GM12878 (cell line): ENCODE data around the gene ATXN7L1. TPM values are rescaled to one million over a fixed set of nuclear protein-coding genes. Genes with fewer than 3 reads are reported as not detected.

Source experiments
- ATAC-seq: fragments of 200-7000 bp; cut with Tn5 transposase; 3 replicates; pipeline ENCODE4 v1.9.1; 2020; ENCODE audit warnings: mild to moderate bottlenecking, moderate library complexity
- BruUV-seq: library from RNA; stranded (reverse); fragments of 400-500 nt; replicated peaks from 2 replicates; lab custom pipeline; 2021; lab: Mats Ljungman, UMichigan
- CTCF ChIA-PET: fragments of 300-600 bp; sonication (Branson Sonifier 250); formaldehyde crosslinking; extraction: SDS; loops from one replicate; lab custom pipeline; 2021; ENCODE audit warnings: inconsistent platforms; lab: Yijun Ruan, JAX
- POLR2A ChIA-PET: fragments of 350-600 bp; formaldehyde crosslinking; extraction: SDS; loops from one replicate; lab custom pipeline; 2021; ENCODE audit warnings: inconsistent platforms; lab: Charles Lee
- RAD21 ChIA-PET: fragments of 300-600 bp; sonication (Branson Sonifier 250); formaldehyde crosslinking; loops from one replicate; lab custom pipeline; 2023; ENCODE audit warnings: antibody characterized with exemption; ENCODE audit not compliant: unreplicated experiment; lab: Charles Lee
- SMC1A ChIA-PET: fragments of 300-600 bp; sonication (Branson Sonifier 250); formaldehyde crosslinking; loops from one replicate; lab custom pipeline; 2023; ENCODE audit not compliant: unreplicated experiment, uncharacterized antibody; lab: Charles Lee
- DNase-seq: peaks from one replicate; pipeline ENCODE4 v3.0.0-alpha.2; 2011; ENCODE audit warnings: low read depth, low spot score
- FAIRE-seq: peaks from 3 replicates; lab custom pipeline; 2011; peaks lifted over from hg19 to GRCh38; lab: Jason Lieb, UNC
- H2AFZ ChIP-seq: 2 replicates; pipeline ENCODE4 v1.6.0; 2011; ENCODE audit warnings: low read depth, low read length, control low read depth; ENCODE audit not compliant: control insufficient read depth
- H3K27ac ChIP-seq: 2 replicates; pipeline ENCODE4 v1.5.1; 2011; ENCODE audit warnings: control low read depth; ENCODE audit not compliant: control insufficient read depth, insufficient read depth
- H3K27me3 ChIP-seq, 2 experiments: replicated peaks in 1 of 2; 2 replicates each; pipeline versions ENCODE4 v1.6.0 to v1.6.1; 2011; ENCODE audit warnings: low read length in 1 of 2; ENCODE audit not compliant: control insufficient read depth in 2 of 2, insufficient read depth in 2 of 2
- H3K36me3 ChIP-seq, 2 experiments: 2 replicates each; pipeline ENCODE4 v1.5.1; 2011; ENCODE audit warnings: low read length in 1 of 2; ENCODE audit not compliant: control insufficient read depth in 2 of 2, insufficient read depth in 2 of 2
- H3K4me1 ChIP-seq: 2 replicates; pipeline ENCODE4 v1.6.1; 2011; ENCODE audit warnings: mild to moderate bottlenecking, low read length, moderate library complexity, mixed read lengths; ENCODE audit not compliant: control insufficient read depth, insufficient read depth
- H3K4me2 ChIP-seq: 2 replicates; pipeline ENCODE4 v1.6.0; 2011; ENCODE audit warnings: control low read depth; ENCODE audit not compliant: control insufficient read depth, insufficient read depth
- H3K4me3 ChIP-seq: fragments of 200-600 bp; sonication (generic); 2 replicates; pipeline ENCODE4 v1.5.1; 2016
- H3K79me2 ChIP-seq: 2 replicates; pipeline ENCODE4 v1.6.0; 2011; ENCODE audit warnings: low read length; ENCODE audit not compliant: control insufficient read depth, insufficient read depth
- H3K9ac ChIP-seq: 2 replicates; pipeline ENCODE4 v1.8.0; 2011; ENCODE audit warnings: low read length, control low read depth, mixed read lengths; ENCODE audit not compliant: control insufficient read depth, insufficient read depth
- H3K9me3 ChIP-seq: replicated peaks from 3 replicates; pipeline ENCODE4 v1.5.1; 2011; ENCODE audit warnings: mild to moderate bottlenecking, low read length; ENCODE audit not compliant: control insufficient read depth, insufficient read depth
- H4K20me1 ChIP-seq: 2 replicates; pipeline ENCODE4 v1.6.0; 2011; ENCODE audit not compliant: control insufficient read depth, insufficient read depth
- ATF2 ChIP-seq: IDR thresholded peaks from 2 replicates; pipeline ENCODE4 v1.6.1; 2012; ENCODE audit warnings: low read length, inconsistent platforms
- ATF7 ChIP-seq: fragments of 450-650 bp; IDR thresholded peaks from 2 replicates; pipeline ENCODE4 v1.6.1; 2016; ENCODE audit warnings: low read depth, mild to moderate bottlenecking
- BCL3 ChIP-seq: IDR thresholded peaks from 2 replicates; pipeline ENCODE4 v1.6.1; 2011; ENCODE audit warnings: borderline replicate concordance, low read depth, mild to moderate bottlenecking, moderate library complexity, low read length; ENCODE audit not compliant: insufficient read depth, poor library complexity, severe bottlenecking
- CBX5 ChIP-seq: sonication (generic); IDR thresholded peaks from 2 replicates; pipeline ENCODE4 v1.6.1; 2016; ENCODE audit warnings: low read depth, moderate library complexity, mild to moderate bottlenecking, inconsistent platforms
- CEBPB ChIP-seq, 2 experiments: fragments of 150-350 bp in 1 of 2; IDR thresholded peaks; 2 replicates each; pipeline ENCODE4 v1.6.1; 2012 to 2014; ENCODE audit warnings: low read depth in 2 of 2, low read length in 2 of 2, borderline replicate concordance in 1 of 2, inconsistent platforms in 1 of 2
- CHD4 ChIP-seq: fragments of 200-600 bp; sonication (generic); IDR thresholded peaks from 2 replicates; pipeline ENCODE4 v1.6.1; 2016; ENCODE audit warnings: mild to moderate bottlenecking
- CREB1 ChIP-seq: IDR thresholded peaks from 2 replicates; pipeline ENCODE4 v1.6.1; 2012; ENCODE audit warnings: low read depth, mild to moderate bottlenecking, inconsistent platforms
- DPF2 ChIP-seq: fragments of 450-650 bp; IDR thresholded peaks from 2 replicates; pipeline ENCODE4 v1.6.1; 2017; ENCODE audit warnings: mild to moderate bottlenecking
- FOXM1 ChIP-seq: IDR thresholded peaks from 2 replicates; pipeline ENCODE4 v1.6.1; 2012; ENCODE audit warnings: low read depth, mild to moderate bottlenecking, inconsistent platforms, low read length, moderate library complexity
- NRF1 ChIP-seq: conservative IDR thresholded peaks from 2 replicates; pipeline ENCODE4 v1.6.1; 2011; ENCODE audit warnings: mild to moderate bottlenecking, low read depth, low read length, improper control_type of control experiment
- PAX5 ChIP-seq: IDR thresholded peaks from 2 replicates; pipeline ENCODE4 v1.6.1; 2011; ENCODE audit warnings: low read depth, low read length, borderline replicate concordance
- PRDM15 ChIP-seq: fragments of 450-650 bp; formaldehyde crosslinking; IDR thresholded peaks from 2 replicates; pipeline ENCODE4 v1.4.0; 2020; ENCODE audit warnings: mild to moderate bottlenecking, moderate library complexity
- RAD51 ChIP-seq: fragments of 450-650 bp; IDR thresholded peaks from 2 replicates; pipeline ENCODE4 v1.6.1; 2016; ENCODE audit warnings: moderate library complexity, mild to moderate bottlenecking, inconsistent platforms
- SIX5 ChIP-seq: IDR thresholded peaks from 2 replicates; pipeline ENCODE4 v1.6.1; 2011; ENCODE audit warnings: mild to moderate bottlenecking, low read depth, low read length, moderate library complexity; ENCODE audit not compliant: severe bottlenecking
- SMC3 ChIP-seq: IDR thresholded peaks from 2 replicates; pipeline ENCODE4 v1.6.1; 2011; ENCODE audit warnings: low read length, improper control_type of control experiment, borderline replicate concordance
- SP1 ChIP-seq: IDR thresholded peaks from one replicate; pipeline ENCODE4 v1.6.1; 2011; ENCODE audit warnings: low read depth, low read length
- SPI1 ChIP-seq: IDR thresholded peaks from 2 replicates; pipeline ENCODE4 v1.6.1; 2011; ENCODE audit warnings: low read depth, mild to moderate bottlenecking, low read length, moderate library complexity, borderline replicate concordance; ENCODE audit not compliant: insufficient read depth
- SREBF1 ChIP-seq: IDR thresholded peaks from 2 replicates; pipeline ENCODE4 v1.6.1; 2012; ENCODE audit warnings: mild to moderate bottlenecking, low read length
- TCF12 ChIP-seq: IDR thresholded peaks from 2 replicates; pipeline ENCODE4 v1.6.1; 2011; ENCODE audit warnings: low read depth, mild to moderate bottlenecking, low read length
- ZNF622 ChIP-seq: fragments of 450-650 bp; IDR thresholded peaks from 2 replicates; pipeline ENCODE4 v1.6.1; 2017; ENCODE audit warnings: mild to moderate bottlenecking, inconsistent platforms
- WGBS: methylation state at CpG from one replicate; pipeline ENCODE4 v1.1.6; 2016; ENCODE audit warnings: low lambda C conversion rate; ENCODE audit not compliant: insufficient replicate concordance, insufficient coverage; ENCODE audit errors: missing lambda C conversion rate; 5-methylcytosine and 5-hydroxymethylcytosine counted together
- in situ Hi-C: fragments of 300-500 bp; cut with MboI; formaldehyde crosslinking; loops from 9 replicates; pipeline ENCODE4 v1.14.3; 2018; ENCODE audit warnings: mixed read lengths
- intact Hi-C: fragments of 100-400 bp; cut with micrococcal nuclease; formaldehyde crosslinking; loops from one replicate; pipeline ENCODE4 v1.14.2; 2022; ENCODE audit not compliant: unreplicated experiment
- polyA plus RNA-seq, 11 experiments: library from polyadenylated mRNA; depleted of rRNA in 4 of 11; unstranded in 6 of 11; stranded (reverse) in 5 of 11; fragments of >200 nt; fragmentation: Nextera tagmentation in 4 of 11; fragmentation: Illumina TruSeq in 1 of 11; extraction: Ambion mirVana in 4 of 11; extraction: Trizol in 1 of 11; gene quantifications; 1 replicate in 1 of 11; 2 replicates in 10 of 11; pipeline versions ENCODE4 v1.2.1 to v1.2.3, GENCODE V29; 2011 to 2016; ENCODE audit warnings: inconsistent platforms in 2 of 11, missing spikeins in 2 of 11, low read depth in 1 of 11
- total RNA-seq, 4 experiments: library from RNA; depleted of rRNA in 3 of 4; stranded (reverse); fragments of >200 nt in 3 of 4; fragmentation: Illumina TruSeq in 1 of 4; extraction: Trizol in 1 of 4; gene quantifications; 2 replicates each; pipeline versions ENCODE4 v1.2.1 to v1.2.3, GENCODE V29; 2013 to 2021

The ATXN7L1 gene
- total and polyA plus RNA-seq, 10 of the 15 experiments (the other 5 are each of a cell fraction or from before 2014, with no cell fraction given): 0.40 to 2.9 (median 1.2) TPM

GRCh38 chr7:105690325-105690945 is 186.0 kb downstream of the ATXN7L1 start:
- Histone ChIP-seq H3K9ac (no peak overlapping the region), H3K4me1 (no peaks in the 10 kb centered on the region; the same call in 1 of the 2 replicates), H4K20me1 (no peaks in the 10 kb centered on the region), H3K27me3 (no peaks in the 10 kb centered on the region), H3K4me3 (no peak overlapping the region), H3K4me2 (peak overlapping the region; percentile 95; the same call in 1 of the 2 replicates), H3K79me2 (no peaks in the 10 kb centered on the region), H3K9me3 (no peaks in the 10 kb centered on the region; the same call in 2 of the 3 replicates), H2AFZ (no peak overlapping the region), H3K36me3 (no peaks in the 10 kb centered on the region), H3K27ac (no peak overlapping the region)
- no peak for FAIRE-seq
- in situ Hi-C loops: no loop called here
- ChIA-PET SMC1A (interaction anchor here (1.0 kb wide), 1 partner anchor 18 kb away, joined by 3 read pairs; no protein-coding TSS in a partner anchor), CTCF (interaction anchor here (1.2 kb wide), 1 partner anchor 67 kb away, joined by 3 read pairs; no protein-coding TSS in a partner anchor), POLR2A (no interaction called here), RAD21 (no interaction called here)
- TF ChIP-seq SPI1 (no peak), TCF12 (no peak), PRDM15 (CRISPR knock-in tag) (no peak), SP1 (no peak), SMC3 (no peak), CBX5 (no peak), CEBPB (IDR thresholded peaks at IDR 0.05; ENCODE audit: borderline replicate concordance in 1 of 2, low read depth in 2 of 2, low read length in 2 of 2) (no peak), RAD51 (no peak), CHD4 (no peak), ATF7 (no peak), CREB1 (no peak), DPF2 (no peak), ZNF622 (no peak), SIX5 (no peak), NRF1 (no peak), ATF2 (no peak), BCL3 (no peak), SREBF1 (no peak), FOXM1 (no peak), PAX5 (no peak)
- BruUV-seq: no TSS peak
- 40% methylated on average over 17 of the region's 17 CpGs for WGBS
- intact Hi-C loops: no loop called here
- no peak for ATAC-seq
- no peak for DNase-seq
